GM12864 (cell line): ENCODE results near the gene DONSON.
"Not testable (repeated sequence)": the region's sequence is repeated elsewhere in the genome, so short reads cannot be mapped to it uniquely, and the experiment has no call there.

Source experiments
- DNase-seq: peaks from one replicate; pipeline ENCODE4 v3.0.0-alpha.2; 2011; ENCODE audit warnings: low read depth
- H3K4me3 ChIP-seq: 2 replicates; pipeline ENCODE4 v1.5.1; 2011; ENCODE audit warnings: mild to moderate bottlenecking, low read depth, low read length, control low read depth
- TF ChIP-seq, protein P1 (sequence below): IDR thresholded peaks from 2 replicates; pipeline ENCODE4 v1.5.1; 2011; ENCODE audit warnings: low read depth, mild to moderate bottlenecking, moderate library complexity, low read length, control low read depth, inconsistent platforms; ENCODE audit errors: missing control alignments

DONSON gene

DNA sequence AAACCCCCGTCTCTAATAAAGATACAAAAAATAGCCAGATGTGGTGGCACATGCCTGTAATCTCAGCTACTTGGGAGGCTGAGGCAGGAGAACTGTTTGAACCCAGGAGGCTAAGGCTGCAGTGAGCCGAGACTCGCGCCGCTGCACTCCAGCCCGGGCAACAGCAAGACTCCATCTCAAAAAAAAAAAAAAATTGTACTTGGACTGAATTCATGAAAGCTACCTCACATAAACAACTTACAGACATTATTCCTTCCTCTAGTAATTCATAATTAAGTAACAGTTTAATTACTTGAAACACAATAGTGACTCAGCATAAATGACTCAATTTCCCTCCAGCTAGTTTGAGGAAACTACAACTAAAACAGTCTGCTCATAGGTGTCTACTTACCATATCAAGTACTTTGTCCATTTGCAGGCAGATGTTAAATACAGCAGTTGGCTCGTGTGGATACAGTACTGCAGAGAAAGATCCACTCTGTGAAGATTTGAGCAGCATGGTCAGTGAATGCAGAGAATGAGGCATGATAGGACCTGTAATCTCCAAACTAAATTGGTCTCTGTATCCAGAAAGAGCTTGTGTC lies 9.4 kb downstream of the DONSON start:
- no peak for DNase-seq
- no peak overlapping the region for H3K4me3 ChIP-seq

DNA sequence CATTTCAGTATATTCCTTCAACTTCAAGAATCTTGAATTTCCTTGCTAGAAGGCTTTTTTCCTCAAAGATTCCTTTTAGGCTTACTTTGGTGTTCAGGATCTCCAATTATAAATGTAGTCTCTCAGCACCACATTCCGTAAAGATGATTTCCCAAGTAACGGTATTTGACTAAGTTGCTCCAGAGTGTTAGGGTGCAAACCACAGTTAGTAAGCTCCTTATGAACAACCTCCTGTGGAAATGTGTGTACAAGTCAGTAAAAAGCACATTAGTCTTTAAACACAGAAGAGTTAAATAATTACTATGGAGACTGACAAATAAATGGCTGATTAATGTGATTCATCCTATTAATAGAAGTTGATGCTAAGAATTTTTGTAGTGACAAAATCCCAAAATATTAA lies 10.3 kb downstream of the DONSON start:
- DNase-seq: no peak
- TF ChIP-seq, protein P1, sequence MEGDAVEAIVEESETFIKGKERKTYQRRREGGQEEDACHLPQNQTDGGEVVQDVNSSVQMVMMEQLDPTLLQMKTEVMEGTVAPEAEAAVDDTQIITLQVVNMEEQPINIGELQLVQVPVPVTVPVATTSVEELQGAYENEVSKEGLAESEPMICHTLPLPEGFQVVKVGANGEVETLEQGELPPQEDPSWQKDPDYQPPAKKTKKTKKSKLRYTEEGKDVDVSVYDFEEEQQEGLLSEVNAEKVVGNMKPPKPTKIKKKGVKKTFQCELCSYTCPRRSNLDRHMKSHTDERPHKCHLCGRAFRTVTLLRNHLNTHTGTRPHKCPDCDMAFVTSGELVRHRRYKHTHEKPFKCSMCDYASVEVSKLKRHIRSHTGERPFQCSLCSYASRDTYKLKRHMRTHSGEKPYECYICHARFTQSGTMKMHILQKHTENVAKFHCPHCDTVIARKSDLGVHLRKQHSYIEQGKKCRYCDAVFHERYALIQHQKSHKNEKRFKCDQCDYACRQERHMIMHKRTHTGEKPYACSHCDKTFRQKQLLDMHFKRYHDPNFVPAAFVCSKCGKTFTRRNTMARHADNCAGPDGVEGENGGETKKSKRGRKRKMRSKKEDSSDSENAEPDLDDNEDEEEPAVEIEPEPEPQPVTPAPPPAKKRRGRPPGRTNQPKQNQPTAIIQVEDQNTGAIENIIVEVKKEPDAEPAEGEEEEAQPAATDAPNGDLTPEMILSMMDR: no peak
- H3K4me3 ChIP-seq: no peak overlapping the region

More for the DNA sequence above, 9.4 kb downstream of the DONSON start:
- TF ChIP-seq, protein P1: no peak

DNA sequence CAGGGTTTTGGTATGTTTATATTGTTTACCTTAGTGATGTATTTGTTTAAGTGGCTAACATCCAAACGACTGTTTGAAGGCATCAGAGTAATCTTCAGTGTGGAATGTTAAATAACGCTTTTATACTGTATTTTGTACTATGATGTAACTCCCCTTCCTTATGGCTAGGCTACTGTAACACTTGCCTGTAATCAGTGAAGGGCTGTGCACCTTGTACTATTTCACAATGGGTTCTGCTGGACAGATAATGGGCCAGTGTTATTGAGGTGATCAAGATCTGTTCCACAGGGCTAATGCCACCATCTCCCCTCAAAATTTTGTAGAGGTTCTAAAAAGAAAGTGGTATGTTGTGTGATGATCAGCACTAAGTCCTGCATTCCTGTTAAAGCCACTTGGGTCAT lies 11.7 kb downstream of the DONSON start:
- H3K4me3 ChIP-seq, DNase-seq: not testable (repeated sequence)

DNA sequence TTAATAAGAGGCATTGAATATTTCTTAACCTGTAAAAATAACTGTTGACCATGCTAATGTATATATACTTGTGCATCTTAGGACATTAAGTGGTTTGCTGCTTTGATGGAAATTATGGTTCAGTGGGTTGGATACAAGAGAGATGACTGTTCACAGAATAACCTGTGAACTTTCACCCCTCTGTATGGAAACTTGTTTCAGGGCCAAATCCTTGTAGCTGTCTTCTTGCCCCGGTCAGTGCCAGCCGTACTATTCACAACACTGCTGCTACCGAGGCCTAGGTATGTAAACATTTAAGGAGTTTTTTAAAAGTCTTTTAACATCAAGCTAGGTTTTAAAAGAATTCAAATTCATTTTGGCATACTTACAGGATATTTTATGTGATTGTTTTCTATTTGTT lies 16.1 kb downstream of the DONSON start:
- no peak overlapping the region for H3K4me3 ChIP-seq
- TF ChIP-seq, protein P1: no peak
- DNase-seq: no peak

DNA sequence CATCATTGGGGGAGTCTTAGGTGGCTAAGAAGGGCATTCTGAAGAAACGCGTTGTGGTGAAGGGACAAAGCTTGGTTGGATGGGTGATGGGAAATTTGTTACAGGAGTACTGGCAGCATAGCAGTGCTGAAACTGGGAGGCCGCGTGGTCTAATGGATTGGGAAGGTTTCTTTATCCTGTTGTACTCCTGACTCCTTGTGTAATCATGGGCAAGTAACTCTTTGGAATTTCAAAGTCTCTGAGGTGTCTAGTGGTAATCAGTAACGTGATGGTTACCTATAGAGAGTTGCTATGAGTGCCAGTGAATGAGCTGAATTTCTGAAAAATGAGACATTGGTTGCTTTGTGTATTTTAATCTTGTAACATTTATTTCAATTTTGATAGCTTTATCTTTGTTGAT lies 18.5 kb downstream of the DONSON start:
- no peak overlapping the region for H3K4me3 ChIP-seq
- DNase-seq: no peak
- TF ChIP-seq, protein P1: no peak

DNA sequence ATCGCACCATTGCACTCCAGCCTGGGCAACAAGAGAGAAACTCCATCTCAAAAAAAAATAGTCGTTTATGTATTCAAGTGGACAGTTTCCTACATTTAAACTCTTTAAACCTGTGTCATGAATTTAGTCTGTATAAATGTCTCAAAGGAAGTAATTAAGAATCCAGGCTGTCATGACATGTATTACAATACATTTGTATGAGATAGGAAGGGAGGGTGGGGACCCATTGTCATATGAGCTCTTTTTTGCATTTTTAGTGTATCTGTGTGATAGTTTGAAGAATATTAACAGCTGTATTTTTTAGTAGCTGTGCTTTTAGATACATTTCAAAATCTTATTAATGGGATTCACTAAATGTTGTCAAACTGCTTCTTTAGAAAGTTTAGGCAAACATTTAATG lies 20.0 kb downstream of the DONSON start:
- DNase-seq: no peak
- no peak overlapping the region for H3K4me3 ChIP-seq
- TF ChIP-seq, protein P1: no peak

DNA sequence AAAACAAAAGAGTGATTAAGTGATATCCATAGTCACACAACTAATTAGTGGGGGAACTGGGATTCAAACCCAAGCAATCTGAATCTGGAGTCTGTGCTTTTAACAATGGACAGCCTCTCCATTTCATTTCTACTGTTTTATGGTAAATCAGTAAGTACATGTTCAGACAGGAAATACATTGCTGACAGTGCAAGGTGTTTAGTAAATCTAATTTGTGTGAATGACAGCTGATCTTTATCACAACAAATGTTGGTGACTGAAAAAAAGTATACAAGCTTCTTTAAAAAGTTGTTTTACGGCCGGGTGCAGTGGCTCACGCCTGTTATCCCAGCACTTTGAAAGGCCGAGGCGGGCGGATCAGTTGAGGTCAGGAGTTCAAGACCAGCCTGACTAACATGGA lies 20.6 kb downstream of the DONSON start:
- TF ChIP-seq, protein P1: no peak
- DNase-seq: no peak
- no peak overlapping the region for H3K4me3 ChIP-seq
